NCI-H82 treated with DMSO at 0.1 percent for 48 hours (cell line): ENCODE results near the gene LRRC8E.

Experiments
- DNase-seq: peaks from one replicate; lab custom pipeline; 2025; ENCODE audit not compliant: unreplicated experiment; lab: John Stamatoyannopoulos, UW

Gene LRRC8E

DNA sequence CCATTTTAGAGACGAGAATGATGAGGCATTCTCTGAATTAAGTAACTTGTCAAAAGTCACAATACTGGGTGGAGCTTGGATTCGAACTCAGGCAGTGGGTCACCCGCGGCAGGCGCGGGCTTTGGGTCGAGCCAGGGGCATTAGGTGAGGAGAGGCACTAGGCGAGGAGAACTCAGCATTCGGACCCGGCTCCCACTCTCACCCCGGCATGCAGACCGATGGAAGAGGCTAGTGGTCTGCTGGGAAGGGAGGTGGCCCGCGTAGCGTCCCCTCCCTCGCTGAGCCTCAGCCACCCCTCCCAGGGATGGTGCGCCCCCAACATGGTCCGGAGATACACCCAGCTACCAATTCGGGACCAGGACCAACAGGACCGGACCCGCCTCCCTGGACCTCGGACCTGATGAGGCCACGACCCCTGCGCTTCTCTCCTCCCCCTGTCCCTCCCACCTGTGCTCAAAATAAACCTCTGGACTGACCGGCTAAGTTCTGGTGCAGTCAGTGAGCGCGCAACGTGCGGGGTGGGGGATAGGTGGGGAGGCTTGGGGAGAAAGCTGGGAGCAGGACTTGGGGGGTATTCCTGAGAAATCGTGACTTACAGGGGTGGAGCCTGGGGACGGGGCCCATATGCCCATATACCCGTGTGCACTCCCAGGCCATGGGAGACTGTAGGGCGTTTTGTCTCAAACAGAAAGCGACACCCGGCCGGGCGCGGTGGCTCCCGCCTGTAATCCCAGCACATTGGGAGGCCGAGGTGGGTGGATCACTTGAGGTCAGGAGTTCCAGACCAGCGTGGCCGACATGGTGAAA, 30.5 kb downstream of the LRRC8E start:
- DNase-seq, result no peak

DNA sequence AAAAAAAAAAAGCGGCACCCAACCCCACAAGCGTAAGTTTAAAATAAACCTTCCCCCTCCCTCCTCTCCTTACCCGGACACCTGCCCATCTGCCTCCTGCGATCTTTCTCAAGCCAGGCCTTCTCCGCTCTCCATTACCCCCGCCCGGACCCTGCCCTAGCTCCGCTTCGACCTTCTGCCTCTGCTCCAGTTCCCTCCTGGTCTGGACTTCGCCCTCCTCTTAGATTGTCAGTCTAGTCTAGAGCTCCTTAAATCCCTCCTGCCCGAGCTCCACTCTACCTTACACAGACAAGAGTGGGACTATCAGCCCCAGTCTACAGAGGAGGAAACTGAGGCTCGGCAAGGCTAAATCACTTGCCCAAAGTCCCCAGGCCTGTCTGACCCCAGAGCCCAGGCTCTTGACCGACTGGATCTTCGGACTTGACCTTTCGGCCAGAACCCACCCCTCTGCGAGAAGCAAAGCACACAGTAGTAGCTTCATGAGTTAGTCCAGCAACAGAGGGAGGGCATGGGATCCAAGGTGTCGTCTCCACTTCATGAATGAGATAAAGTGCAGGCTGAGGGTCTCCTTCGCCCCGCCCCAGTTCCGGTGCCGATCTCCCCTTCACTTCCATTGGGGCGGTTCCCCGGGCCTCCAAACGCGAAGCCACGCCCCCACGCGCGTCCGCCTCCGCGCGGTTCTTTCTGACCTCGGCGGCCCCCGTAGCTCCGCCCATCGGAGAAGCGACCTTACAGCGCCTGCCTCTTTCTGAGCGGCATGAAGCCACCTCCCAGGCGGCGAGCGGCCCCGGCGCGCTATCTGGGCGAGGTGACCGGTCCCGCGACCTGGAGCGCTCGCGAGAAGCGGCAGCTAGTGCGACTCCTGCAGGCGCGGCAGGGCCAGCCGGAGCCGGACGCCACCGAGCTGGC, 31.6 kb downstream of the LRRC8E start, which contains the start of gene SNAPC2:
SNAPC2 (plus strand) TSS at position 729 of the 909 bp plus-strand sequence; CDS start at position 758, 29 bp downstream.
- peak; percentile 72 for DNase-seq

DNA sequence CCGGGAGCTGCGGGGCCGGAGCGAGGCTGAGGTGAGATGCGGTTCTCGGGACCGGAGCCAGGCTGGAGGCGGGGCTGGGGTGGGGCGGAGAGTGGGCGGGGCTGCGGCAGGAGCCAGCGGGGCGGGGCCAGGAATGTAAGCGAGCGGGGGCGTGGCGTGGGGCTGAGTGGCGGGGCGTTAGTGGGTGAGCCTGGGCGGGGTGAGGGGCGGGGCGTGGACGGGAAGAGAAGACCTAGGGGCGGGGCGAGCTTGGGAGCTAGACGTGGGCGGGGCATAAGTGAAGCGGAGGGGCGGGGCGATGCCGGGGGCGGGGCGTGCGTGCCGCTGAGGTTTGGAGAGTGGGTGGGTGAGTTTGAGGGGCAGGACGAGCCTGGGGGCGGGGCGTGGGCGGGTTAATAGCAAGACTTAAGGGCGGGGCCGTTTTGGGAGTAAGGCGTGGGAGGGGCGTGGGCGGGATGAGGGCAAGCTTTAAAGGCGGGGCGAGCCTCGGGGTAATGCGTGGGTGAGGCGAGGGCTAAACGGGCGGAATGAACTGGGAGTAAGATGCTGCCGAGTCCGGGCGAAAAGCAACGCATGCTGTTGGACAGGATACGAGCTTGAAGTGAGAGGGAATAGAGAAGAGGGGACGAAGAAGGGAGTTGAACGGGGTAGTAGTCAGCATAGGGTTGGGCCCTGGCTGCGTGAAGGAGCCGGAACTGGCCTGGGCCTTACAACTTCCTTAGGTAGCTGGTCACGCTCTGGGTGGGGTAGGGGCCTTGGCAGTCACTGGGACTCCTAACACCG, 32.4 kb downstream of the LRRC8E start:
- peak; percentile 95 for DNase-seq

DNA sequence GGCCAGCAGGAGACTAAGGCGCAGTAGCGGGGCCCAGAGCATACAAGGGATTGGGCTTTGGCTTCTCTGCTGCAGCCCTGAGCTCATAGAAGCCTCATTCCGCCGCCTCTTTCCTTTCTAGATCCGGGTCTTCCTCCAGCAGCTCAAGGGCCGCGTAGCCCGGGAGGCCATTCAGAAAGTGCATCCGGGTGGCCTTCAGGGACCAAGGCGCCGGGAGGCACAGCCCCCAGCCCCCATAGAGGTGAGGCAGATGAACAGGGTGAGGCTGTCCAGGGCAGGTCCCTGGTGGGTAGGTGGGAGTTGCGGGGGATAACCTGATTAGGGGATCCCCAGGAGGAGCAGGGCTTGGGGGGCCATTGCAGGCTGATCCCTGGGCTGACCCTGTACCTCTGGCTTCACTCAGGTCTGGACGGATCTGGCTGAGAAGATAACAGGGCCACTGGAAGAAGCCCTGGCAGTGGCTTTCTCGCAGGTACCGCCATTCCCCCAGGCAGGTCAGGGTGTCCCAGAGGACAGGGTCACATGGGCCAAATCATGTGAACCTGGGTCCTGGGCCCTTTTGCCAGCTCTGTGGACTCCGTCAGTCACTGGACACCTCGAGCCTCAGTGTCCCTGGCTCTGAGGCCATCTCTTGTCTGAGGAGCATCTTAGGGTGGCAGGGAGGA, 33.1 kb downstream of the LRRC8E start:
- DNase-seq, result no peak

DNA sequence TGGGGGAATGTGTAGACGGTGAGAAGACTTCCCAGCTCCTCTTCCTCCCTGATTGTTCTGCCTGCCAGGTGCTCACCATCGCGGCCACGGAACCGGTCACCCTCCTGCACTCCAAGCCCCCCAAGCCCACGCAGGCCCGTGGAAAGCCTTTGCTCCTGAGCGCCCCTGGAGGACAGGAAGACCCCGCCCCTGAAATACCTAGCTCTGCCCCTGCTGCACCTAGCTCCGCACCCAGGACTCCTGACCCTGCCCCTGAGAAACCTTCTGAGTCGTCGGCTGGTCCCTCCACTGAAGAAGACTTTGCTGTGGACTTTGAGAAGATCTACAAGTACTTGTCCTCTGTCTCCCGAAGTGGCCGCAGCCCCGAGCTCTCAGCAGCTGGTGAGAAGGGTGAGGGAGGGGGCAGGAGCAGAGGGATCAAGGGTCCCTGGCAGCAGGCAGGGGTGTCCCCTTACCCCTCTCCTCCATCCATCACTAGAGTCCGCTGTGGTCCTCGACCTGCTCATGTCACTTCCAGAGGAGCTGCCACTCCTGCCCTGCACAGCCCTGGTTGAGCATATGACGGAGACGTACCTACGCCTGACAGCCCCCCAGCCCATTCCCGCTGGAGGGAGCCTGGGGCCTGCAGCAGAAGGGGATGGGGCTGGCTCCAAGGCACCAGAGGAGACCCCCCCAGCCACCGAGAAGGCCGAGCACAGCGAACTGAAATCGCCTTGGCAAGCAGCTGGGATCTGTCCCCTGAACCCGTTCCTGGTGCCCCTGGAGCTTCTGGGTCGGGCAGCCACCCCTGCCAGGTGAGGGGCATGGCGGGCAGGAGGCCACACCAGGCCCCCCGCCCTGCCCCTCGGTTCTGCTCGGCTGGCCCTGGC, 33.9 kb downstream of the LRRC8E start:
- DNase-seq, result no peak

DNA sequence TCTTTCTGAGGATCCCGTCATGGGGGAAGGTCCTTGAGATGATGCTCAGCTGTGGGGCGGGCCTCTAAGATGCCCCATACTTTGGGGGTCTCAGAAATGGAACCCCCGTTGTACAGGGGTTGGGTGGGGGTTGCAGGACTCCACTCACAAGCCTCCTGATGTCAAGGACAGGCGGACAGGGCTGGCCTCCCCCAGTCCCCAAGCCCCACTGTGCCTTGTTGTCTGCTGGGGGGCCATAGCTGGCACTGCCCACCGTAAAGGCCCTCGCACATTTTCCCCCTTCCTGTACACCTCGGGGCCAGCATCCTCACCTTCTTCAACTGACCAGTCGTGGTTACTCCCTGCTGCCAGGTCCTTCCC, 34.5 kb downstream of the LRRC8E start:
- no peak for DNase-seq

DNA sequence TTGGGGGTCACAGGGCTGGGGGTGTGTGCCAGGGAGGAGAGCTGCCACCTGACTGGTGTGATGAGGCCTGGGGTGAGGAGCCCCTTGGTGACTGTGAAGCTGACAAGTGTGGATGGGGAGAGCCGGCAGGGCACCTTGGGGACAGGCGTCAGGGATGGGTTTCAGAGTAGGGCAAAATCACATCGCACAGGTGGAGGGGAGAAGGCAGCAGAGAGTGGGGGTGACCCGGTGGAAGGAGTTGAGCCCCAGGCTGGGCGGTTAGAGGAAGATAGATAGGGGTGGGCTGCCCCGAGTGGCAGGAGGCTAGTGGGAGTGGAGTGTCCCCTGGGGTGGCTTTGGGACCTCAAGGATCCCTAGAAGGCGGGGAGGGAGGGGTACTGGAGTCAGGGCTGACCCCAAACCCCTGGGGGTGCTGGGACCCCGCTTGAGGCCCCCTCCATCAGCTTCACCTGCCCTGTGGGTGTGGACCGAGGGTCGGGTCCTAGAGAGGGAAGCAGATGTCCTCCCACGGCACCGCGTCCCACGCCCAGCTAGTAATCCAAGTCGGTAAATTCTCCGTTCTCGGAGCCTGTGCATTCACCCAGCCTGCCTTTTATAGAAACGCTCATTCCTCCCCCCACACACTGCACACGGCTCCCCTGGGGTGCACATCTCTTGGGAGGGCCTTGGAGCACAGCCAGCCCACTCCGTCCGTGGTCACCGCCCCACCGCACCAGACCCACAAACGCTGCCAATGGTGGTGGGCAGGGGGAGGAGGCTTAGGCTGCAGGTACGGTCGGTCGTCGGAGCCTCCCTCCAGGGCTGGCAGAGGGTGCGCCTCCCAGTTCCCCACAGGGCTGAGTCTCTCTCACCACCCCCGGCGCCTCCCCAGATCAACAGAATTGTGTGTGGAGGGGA, 35.2 kb downstream of the LRRC8E start:
- DNase-seq, result no peak

DNA sequence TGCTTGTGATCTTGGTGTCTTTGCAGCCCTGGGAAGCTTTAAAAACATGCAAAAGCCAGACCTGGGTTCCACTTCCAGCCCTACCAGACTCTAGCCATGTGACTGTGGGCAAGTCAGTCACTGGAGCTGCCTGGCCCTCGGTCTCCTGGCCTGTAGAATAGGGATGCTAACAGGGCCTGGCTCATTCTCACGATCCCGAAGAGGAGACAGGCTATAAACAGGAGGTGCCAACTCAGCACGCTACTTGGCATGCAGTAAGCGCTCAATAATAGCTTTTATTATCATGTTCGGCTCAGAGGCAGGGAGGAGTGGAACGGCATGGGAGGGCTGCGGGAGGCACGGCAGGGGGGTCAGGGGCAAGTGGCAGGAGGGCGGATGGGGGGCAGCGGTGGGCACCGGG, 35.9 kb downstream of the LRRC8E start:
- DNase-seq, result no peak

DNA sequence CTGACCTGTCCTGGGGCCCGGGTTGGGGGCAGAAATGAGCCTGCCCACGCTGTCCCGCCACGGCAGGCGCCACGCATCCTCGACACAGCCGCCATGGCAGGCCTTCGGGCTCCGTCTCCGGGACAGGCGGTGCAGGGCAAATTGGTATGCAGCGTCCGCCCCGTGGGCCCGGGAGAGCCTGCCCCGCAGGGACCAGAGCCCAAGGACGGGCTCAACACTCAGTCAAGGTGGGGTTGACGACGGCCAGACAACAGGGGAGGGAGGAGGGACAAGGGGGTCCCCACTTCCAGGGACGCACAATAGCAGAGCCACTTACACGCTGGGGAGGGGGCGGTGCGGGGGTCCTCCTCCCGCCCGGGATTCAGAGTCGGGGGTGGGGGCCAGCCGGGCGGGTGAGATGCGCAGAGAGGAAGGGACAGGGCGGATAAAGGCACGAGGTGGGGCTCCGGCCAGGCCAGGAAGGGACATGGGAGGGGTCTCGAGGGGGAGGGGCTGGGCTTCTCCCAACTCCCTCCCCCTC, 36.4 kb downstream of the LRRC8E start:
- no peak for DNase-seq

DNA sequence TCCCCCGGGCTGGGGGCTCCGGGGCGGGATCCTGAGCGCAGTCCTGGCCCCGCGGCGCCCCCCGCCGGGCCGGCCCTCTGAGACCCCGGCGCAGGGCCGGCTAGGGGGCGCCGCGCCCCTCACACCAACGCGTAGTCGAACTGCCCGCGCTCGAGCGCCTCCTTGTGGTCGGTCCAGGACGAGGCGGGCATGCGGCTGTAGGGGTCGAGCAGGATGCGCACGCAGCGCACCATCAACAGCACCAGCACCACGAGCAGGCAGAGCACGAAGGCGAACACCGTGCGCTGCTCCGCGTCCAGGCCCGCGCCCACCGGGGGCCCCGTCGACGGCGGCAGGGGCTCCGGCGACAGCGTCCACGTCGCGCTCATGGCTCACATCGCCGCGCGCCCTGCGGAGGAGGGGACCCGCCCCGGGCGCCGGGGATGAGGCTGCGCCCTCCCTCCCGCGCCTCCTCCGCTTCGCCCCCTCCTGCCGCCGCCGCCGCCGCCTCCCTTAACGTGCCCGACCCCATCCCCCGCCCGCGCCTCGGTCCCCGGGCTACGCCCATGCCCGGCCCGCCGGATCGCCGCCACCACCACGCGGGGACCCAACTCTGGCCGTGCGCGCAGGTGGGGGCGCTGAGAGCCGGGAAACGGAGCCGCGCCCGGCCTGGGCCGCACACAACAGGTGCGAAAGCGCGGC, 37.0 kb downstream of the LRRC8E start:
- DNase-seq, result peak; percentile 14

DNA sequence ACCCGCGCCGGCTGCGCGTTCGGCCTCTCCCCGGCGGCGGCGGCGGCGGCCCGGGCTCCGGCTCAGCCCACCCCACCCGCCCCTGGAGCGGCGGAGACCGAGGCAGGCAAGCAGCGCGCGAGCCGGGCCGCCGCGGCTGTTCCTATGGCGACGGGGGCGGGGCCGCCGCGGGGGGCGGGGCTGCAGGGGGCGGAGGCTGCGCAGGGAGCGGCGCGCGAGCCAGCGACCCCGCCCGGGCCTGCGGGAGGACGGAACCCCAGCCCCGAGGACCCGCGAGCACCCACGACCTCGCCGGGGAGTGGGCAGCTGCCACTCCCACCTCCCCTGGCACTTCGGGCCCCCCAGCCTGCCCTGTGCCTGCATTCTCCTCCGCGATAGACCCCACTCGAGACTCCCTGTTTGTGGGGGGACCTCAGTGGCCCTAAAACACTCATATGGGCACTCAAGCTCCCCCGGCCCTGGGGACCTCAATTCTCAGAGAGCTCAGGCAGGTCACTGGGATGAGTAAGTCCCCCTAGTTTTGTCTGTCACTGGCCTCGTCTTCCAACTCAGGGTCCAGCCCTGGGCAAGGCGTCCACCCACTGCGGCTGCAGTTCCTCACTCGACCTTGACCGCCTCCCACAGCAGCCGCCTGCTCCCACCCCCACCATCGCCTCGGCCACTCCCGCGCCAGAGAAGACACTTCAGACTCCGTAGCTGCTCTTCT, 37.9 kb downstream of the LRRC8E start, which contains the start of gene CTXN1:
CTXN1 (minus strand) TSS at position 115 of the 706 bp plus-strand sequence. CDS start 597 bp downstream, outside the sequence.
- no peak for DNase-seq

DNA sequence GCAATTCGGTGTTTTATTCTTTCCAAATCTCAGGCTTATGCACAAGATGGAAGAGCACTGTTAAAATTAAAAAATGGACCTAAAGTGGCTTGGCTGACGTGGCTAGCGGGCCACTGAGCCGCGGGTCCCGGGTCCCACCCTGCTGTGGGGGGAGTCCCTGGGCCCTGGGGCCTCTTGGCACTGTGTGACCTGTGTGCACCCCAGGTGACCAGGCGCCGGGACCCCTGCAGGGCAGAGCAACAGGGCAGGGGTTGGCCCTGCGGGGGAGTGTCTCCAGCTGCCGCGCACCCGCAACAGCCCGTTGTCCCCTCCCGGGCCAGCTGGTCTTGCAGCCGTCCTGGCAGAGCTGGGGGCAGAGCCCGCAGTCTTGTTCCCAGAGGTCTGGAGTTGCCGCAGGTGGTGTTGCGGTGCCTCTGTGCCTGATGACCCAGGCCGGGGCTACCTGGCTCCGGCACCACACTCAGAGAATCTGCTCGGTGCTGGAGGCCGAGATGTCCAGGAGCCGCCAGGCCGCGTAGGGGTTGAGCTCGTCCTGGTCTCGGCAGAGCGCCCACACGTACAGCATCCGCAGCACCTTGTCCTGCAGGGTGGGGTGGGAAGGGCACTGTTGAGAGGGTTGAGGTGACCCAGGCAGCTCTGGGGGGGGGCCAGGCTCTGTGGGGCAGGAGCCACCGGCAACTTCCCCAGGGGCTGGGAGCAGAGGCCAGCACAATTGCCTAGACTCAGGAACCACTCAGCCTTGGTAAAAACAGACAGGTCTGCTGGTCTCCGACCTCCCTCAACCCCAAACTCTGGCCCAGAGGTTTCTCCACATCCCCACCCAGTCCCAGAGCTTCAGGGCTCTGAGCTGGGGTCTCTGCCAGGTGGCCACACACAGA, 38.7 kb downstream of the LRRC8E start:
- DNase-seq, result no peak

DNA sequence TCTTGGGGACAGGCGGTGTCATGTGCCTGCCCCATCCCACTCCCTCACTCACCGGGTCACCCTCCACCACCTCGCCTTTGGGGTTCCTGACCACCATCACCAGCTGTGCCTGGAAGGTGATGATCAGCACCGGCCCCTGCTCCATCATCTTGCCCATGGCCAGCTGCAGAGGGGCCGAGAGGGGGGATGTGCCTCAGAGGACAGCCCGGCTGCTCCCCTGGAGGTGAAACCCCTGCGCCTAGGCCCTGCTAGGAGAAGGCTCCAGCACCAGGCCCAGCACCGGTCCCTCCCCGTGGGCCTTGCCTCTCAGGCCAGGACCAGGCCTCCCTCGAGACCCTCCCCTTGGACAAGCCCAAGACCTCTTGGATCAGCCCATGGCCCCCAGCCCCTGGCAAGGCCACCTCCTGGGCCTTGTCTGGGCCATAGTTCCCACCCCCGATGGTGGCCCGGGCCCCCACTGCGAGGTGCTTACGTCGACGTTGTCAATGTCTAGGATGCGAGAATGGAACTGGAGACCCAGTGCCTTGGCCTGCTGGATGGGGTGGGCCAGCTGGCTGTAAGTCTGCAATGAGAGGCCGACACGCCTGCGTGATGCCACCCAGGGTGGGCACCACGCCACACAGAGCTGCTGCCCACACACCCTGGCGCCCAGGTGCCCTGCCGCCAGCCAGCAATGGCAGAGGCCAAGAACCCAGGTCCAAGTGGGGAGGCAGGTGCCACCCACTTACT, 39.5 kb downstream of the LRRC8E start:
- no peak for DNase-seq

DNA sequence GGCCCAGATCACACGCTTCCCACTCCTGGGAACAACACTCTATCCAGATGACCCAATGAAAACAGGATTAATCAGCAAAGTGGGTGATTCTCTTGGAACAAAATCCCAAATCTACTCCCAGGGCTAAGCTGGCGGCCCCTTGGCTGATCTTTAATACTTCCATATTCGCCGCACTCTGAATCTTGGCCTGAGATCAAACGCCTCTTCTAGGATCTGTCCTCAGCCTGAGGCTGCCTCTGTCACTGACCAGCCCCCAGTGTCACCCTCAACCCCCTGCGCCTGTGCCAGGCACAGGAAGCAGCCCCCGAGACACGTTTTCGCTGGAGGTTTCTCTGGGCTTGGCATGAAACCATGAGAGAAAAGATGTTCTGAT, 40.0 kb downstream of the LRRC8E start:
- peak; percentile 10 for DNase-seq
